ENCODE data around the gene CHURC1.
A peak's percentile ranks its signal among the peaks of the same experiment; 100 is the strongest.

Gene CHURC1
- long read RNA-seq, donor 1, transcript CHURC1-208 (4 exons, 3,615 nt): minor isoform, 14 of 82 reads
- long read RNA-seq, donor 1, transcript CHURC1-203 (4 exons, 2,629 nt): major isoform, 61 of 82 reads
- long read RNA-seq, donor 1, transcript CHURC1-202 (3 exons, 439 nt): minor isoform, 5 of 82 reads
- long read RNA-seq, donor 1, partial matches to known transcripts: 0 of 82 reads
- long read RNA-seq, donor 1, other reads (novel, unspliced or antisense): 0 of 82 reads
- long read RNA-seq, donor 2, transcript CHURC1-208 (4 exons, 3,615 nt): minor isoform, 9 of 54 reads
- long read RNA-seq, donor 2, transcript CHURC1-203 (4 exons, 2,629 nt): major isoform, 40 of 54 reads
- long read RNA-seq, donor 2, partial matches to known transcripts: 0 of 54 reads
- long read RNA-seq, donor 2, other reads (novel, unspliced or antisense): 0 of 54 reads
- long read RNA-seq, donor 3, transcript CHURC1-203 (4 exons, 2,629 nt): major isoform, 19 of 32 reads
- long read RNA-seq, donor 3, transcript CHURC1-208 (4 exons, 3,615 nt): minor isoform, 6 of 32 reads
- long read RNA-seq, donor 3, partial matches to known transcripts: 0 of 32 reads
- long read RNA-seq, donor 3, other reads (novel, unspliced or antisense): 0 of 32 reads
- long read RNA-seq, donor 4, transcript CHURC1-202 (3 exons, 439 nt): minor isoform, 5 of 37 reads
- long read RNA-seq, donor 4, transcript CHURC1-203 (4 exons, 2,629 nt): major isoform, 24 of 37 reads
- long read RNA-seq, donor 4, transcript CHURC1-208 (4 exons, 3,615 nt): minor isoform, 6 of 37 reads
- long read RNA-seq, donor 4, partial matches to known transcripts: 0 of 37 reads
- long read RNA-seq, donor 4, other reads (novel, unspliced or antisense): 0 of 37 reads
- long read RNA-seq, donor 5, transcript CHURC1-203 (4 exons, 2,629 nt): major isoform, 39 of 60 reads
- long read RNA-seq, donor 5, transcript CHURC1-202 (3 exons, 439 nt): minor isoform, 5 of 60 reads
- long read RNA-seq, donor 5, transcript CHURC1-208 (4 exons, 3,615 nt): minor isoform, 10 of 60 reads
- long read RNA-seq, donor 5, partial matches to known transcripts: 5 of 60 reads
- long read RNA-seq, donor 5, other reads (novel, unspliced or antisense): 0 of 60 reads
- long read RNA-seq, donor 6, transcript CHURC1-203 (4 exons, 2,629 nt): major isoform, 29 of 41 reads
- long read RNA-seq, donor 6, transcript CHURC1-202 (3 exons, 439 nt): minor isoform, 7 of 41 reads
- long read RNA-seq, donor 6, partial matches to known transcripts: 0 of 41 reads
- long read RNA-seq, donor 6, other reads (novel, unspliced or antisense): 0 of 41 reads
- long read RNA-seq, donor 7: 0 reads
- long read RNA-seq, donor 8, transcript CHURC1-202 (3 exons, 439 nt): minor isoform, 8 of 43 reads
- long read RNA-seq, donor 8, transcript CHURC1-208 (4 exons, 3,615 nt): minor isoform, 8 of 43 reads
- long read RNA-seq, donor 8, transcript CHURC1-203 (4 exons, 2,629 nt): major isoform, 23 of 43 reads
- long read RNA-seq, donor 8, partial matches to known transcripts: 0 of 43 reads
- long read RNA-seq, donor 8, other reads (novel, unspliced or antisense): 0 of 43 reads

DNA sequence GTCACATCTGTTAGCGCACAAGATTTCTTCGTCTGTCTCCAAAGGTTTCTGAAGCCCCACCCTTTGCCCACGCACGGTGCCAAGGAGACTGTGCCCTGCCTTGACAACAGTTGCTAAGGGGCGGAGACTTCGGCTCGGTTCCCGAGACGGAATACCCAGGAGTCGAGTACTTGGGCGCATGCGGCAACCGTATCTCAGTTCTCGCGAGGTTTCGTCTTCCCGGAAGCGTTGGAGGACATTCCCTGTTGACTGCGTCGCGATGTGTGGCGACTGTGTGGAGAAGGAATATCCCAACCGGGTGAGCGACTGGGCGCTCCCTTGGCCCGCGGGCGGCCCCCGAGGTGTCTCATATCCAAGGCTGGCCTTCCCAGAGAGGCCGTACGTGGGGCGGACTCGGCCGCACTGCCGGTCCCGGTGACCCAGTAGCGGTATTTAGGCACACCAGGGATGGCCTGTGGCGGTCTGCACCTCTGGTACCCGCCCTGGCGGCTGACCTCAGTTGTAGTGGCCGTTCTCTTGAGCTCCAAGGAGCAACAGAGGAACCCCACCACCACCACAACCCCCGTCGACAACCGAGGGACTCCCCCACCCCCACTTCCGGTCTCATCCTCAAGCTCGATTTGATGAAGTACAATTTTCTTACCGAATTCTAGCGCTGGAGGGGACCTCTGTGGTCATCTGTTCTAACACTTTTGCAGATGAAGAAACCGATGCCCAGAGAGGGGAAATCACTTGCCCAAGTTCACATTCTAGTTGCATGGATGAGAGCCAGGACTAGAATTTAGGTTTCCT lies at the start of gene CHURC1:
Gene CHURC1, plus strand, starts transcription at position 219 of the 792 bp plus-strand sequence. Its CDS starts 41 bp downstream, at position 260.
- DNase-seq: peak; percentile 93

DNA sequence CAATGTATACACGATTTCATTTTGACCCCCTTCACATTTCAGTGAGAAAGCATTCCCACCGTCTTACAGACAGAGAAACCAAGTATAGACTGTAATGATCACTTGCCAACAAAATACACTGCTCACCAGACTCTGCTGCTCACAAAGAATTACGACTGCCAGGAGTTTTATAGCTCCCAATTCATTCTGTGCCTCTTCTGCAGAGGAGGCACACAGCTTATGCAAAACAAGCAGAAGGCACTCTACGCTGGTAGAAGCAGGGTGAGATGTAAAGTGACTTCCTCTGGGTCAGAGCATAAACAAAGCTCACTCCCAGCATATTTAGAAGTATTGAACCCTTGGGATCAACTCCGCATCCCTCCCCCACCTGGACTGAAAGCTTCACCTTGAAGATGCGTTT lies 49.1 kb upstream of the CHURC1 start:
- no peak for DNase-seq

DNA sequence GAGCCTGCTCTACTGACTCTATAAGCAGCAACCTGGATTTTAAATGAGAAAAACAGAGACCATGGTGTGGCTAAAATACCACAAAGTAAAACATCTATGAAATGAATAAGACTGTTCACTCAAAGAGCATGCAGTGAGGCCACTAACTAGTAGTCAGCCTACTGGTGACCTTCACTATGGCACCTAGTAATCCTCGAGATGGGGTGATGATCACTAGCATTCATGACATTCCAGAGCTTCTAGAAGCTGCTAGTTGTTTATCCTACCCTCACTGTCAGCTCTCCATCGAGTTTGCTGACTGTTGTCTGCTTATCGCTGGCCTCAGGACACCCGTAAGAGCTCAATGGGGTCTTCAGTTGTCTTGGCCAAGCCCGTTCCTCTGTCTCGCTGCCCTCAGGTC lies 48.3 kb upstream of the CHURC1 start:
- no peak for DNase-seq

DNA sequence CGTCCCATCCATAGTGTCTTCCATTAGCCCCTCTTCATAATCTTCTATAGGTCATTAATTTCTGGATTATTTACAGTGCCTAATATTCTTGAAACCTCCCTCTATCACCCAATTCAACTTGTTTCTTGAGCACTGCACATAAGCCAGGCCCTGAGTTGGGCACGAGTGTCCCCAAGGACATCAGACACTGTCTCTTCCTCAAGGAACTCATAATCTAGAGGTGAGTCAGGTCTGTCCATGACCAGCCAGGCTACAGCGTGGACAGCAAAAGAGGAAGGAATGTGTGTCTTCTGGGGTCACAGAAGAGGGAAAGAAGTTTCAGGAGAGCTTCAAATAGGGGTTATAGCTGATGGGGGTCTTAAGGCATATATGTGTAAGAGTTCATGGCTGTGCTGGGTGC lies 47.1 kb upstream of the CHURC1 start:
- no peak for DNase-seq

DNA sequence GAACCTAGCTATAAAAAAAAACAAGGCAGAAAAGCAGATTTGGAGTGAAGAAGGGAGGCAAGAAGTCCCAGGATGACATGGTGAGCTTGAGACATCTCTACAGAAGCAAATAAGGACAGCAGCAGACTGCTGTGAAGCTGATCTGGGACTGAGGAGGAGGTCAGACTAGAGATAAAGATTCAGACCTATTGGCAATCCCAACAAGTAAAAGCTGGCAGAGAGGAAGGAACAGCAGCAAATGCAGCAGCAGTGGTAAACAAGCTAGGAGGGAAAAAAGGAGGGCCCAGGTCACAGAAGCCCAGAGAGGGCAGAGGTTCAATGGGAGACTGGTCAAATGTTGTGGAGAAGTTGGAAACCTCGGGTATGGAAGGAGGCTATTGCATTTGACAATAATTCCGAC lies 45.9 kb upstream of the CHURC1 start:
- no peak for DNase-seq

DNA sequence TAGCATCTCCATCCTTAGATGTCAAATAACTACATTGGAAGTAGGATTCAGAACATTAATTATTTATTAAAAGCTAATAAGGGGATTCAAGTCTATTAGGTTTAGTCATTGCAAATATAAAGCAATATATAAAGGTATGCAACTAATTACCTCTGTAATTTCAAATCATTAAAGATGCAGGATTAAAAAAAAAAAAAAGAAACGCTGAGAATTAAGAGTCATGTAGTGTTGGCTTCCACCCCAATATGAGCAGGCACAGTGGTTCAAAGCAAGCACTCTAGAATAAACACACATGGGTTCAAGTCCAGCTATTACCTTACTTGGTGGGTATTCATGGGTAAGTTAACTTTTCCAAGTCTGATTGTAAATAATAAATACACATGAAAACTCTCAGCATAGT lies 45.4 kb upstream of the CHURC1 start:
- DNase-seq: no peak

DNA sequence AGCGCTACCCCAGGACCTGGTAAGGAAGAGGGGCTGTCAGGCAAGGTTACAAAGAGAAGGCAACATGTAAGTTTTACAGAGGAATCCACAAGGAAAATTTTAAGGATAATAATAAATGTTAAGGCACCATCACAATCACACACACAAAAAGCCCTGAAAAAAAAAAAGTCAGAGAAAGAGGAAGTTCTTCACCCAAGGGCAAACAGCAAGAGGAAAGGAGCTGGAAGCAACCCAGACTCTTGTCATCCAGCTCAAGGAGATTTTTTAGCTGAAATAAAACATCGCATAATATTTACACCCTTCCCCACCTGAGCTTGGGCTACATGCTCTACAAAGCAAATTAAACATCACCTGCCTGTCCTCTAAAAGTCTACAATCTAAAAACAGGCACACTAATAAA lies 44.1 kb upstream of the CHURC1 start:
- DNase-seq: no peak

DNA sequence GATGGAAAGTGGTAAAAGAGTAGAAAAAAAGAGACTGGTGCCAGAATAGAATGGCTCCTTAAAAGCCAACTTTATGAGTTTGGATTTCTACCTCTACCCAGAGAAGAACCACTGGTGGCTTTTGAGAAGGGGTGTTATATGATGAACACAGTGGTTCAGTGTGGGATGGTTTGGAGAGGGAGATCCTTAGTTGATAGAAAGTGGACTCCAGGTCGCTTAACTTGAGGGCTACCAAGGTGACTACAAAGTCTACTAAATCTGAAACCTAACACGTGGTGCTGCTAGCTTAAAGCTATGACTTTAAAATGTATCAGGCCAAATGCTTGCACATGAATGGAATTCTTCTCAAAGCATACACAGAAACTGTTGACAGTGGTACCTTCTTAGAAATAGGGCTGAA lies 42.9 kb upstream of the CHURC1 start:
- no peak for DNase-seq

DNA sequence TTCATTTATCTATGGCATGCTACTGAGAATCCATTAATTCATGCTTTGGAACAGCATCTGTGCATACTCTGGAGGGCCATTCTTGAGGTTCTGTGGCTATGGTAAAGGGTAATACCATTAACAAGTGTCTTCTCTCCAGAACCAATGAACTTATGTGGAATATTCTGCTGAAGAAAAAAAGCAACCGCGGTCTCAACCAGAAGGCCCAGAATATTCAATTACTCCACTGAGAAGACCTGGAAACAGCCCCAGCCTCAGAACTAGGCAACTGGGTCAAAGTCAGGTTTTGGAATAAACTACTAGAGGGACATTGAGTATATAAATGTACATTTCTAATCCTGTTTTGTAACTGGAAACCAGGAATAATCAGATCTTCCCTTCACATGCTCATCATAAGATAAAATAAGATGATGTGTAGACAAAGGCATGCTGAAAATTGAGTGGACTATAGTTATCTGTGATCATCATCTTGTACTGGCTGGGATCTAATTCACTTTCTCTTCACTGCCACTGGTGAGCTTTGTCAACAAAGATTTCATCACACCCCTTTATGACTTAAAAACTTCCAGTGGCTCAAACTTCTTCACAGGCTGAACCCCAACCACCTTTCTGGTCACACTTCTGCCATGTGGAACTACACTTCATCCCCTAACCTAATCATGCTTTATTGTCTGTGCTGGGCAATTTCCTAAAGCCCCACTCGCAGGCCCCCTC lies 40.6 kb upstream of the CHURC1 start:
- DNase-seq: no peak

DNA sequence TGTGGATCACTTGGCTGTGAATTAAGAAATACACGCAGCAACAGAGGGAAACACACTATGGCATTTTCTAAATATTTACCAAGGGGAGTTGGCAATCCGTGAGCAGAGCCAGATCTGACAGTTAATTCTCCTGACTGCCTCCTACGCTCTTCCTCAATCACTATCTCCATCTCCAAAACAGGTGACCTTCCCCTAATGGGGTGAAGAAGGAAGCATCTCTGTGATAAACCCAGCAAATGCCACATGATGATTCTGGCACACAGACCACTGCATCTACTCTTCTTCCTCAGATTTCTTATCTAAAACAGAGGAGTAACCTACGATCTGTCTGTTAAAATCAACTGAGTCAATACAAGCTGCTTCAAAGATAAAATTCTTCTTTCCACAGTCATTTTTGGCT lies 38.9 kb upstream of the CHURC1 start:
- no peak for DNase-seq

DNA sequence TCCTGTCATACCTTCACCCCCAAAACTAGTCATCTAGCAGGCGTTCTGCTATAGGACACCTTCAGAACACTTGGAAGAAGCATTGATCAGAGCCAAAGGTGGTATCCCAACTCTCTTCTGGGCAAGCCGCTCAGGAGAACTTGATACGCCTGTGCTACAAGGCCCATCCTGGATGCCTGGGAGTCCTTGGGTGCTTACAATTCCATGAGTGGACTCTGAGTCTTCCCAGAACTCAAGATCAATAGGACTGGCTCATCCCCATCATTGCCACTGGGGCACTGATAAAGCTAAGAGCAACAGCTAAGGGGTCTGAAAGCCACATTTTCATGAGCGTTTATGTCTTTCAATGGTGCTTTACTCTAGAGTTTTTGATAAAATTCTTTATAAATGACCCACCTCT lies 36.4 kb upstream of the CHURC1 start:
- no peak for DNase-seq

DNA sequence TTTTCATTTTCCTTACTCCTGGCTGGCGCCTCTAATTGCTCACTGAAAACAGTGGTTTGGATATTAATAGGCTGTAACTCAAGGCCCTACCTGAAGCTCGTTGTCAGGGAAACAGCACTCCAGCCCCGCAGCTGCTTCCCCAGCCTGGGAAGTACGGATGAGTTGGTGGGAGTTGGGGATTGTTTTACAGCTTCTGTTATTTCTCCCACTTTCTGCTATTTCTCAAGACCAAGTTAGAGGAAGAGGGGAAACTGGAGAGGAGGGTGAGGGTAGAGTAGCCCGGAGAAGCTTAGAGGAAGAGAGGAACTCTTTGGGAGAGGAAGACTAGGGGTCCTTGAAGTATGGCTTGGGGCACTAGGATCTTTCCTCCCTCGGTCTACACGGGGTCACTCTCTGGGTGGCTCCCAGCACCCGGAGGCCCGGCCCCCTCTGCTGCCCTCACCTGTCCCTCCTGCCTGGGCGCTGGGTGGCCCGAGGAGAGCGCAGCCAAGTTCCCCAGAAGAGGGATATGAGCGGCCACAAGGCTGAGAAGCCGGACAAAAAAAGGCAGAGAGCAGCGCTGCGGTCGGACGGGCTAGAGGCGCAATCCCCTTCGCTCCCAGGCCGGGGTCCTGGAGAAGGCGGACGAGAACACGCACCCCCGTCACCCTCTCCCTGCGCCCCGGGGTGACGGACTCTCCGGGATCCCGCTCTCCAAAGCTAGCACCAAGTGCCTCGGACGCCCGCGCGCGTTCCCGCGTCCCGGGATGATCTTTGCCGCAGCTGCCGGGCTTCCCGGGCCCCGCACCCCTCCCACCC lies 35.2 kb upstream of the CHURC1 start:
- peak; percentile 77 for DNase-seq

DNA sequence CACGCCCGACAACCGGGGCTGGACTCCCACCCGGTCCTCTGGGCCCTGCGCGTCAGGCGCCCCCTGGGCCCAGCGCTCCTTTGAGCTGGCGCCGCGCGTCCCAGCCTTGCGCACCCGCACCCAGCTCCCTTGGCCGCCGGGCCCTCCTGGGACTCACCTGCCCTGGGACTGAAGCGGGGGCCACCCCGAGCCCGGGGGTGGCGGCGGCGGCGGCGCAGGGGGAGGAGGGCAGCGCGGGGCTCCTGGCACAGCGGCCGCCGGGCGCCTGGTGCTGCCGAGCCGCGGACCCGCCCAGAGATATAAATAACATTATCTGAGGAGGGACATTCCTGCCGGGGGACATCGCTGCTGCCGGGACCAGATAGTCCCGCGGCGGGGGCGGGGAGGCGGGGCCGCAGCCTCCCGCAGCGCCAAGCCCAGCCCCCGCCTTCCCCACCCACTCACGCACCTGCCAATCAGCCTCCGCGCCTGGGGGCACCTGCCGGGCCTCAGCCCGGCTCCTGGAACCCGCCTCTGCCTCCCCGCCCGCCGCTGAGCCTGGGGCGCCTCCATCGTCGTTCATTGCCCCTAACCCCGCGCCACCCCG lies 34.5 kb upstream of the CHURC1 start, which contains the start of gene SPTB:
Gene SPTB, minus strand, starts transcription at position 273 of the 586 bp plus-strand sequence. CDS start 56,813 bp downstream, outside the sequence.
- peak; percentile 66 for DNase-seq

DNA sequence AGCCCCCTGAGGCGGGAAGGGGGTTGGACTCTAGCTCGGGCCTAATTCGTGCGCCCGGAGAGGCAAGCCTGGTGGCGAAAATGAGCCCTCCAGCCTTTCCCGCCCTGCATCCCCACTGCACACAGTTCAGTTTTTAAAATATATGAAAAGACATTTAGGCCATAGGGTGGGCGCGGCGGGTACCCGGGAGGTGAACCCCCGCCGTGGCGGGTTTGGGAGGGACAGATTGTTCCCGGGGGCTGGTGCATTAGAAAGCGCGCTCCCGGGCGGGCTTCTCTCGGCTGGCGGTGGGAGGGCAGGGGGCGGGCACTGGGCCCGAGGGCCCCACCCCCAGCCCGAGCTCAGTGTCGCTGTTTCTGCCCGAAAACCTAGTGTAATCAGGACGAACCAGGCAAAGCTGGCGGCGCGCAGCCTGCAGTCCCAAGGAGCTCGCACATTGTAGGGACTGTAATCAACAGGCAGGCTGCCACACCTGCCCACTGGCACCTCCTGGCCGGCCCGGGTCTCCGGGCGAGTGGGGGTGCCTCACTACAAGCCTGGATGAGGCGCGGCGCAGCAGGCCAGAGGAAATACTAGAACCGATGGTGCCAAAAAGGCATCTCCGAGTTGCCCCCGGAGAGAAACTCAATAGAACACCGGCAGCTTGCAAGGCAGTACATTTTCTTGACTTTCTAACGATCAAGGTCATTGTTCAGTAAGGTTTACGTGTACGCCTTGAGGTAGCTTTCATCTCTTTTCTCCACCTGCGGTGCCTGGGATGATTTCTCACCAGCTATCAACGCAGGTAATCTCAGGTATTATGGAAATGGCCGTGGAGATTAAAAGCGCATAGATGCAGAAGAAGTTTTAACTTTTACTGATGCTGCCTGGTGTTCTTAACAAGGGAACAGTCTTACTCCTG lies 33.8 kb upstream of the CHURC1 start:
- DNase-seq: peak; percentile 90

DNA sequence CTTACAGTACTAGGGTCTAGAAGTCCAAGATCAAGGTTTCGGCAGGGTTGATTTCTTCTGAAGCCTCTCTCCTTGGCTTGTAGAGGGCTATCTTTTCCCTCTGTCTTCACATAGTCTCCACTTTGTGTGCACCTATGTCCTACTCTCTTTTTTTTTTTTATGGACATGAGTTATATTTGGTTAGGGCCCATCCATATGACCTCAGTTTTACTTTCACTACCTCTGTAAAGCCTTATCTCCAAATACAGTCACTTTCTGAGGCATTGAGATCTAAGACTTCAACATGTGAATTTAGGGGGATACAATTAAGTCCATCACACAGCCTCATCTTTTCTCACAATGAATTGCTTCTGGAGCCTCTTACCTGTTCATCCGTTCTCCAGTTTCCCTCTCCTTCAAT lies 28.7 kb upstream of the CHURC1 start:
- DNase-seq: no peak

DNA sequence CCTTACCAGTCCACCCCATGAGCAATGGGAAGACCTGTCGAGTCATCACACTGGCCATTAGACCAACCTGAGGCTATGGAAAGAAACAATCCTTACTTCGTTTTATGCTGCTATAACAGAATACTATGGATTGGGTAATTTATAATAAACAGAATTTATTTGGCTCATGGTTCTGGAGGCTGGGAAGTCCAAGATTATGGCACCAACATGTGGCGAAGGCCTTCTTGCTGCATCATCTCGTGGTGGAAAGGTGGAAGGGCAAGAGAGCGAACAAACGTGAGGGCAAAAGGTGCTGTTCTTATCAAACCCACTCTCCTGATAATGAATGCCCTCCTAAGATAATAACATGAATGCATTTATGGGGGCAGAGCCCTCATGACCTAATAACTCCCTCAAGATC lies 24.9 kb upstream of the CHURC1 start:
- no peak for DNase-seq

DNA sequence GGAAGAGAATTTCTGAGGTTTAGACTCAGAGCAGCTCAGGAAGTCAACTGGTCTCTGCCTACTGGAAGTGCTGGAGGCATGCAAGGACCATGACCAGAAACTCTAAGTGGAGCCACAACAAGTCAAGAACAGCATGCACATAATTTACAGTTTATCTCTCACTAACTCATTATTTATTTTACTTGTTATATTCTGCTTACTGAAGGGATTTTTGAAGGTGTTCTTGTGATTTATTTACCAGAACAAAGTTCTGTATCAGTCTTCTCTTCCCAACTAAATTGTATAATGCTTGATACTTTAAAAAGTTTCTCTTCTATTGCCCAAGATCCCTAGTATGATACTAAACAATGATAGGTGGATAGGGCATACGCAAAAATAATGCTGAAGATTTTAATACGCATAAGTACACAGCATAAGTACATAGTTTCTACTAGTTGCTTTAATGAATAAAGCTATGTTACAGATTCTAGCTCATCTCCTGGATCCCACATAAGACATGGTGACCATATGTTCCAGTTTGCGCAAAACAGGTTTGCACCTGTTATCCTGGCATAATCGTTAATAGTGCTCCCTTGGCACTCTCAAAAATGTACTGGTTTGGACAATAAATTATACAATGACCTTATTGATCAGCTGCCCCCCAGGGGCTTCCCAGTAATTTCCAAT lies 22.9 kb upstream of the CHURC1 start:
- no peak for DNase-seq
